Osteoblast (primary cell): ENCODE measurements around the gene CNTN5. TPM values are rescaled to one million over a fixed set of nuclear protein-coding genes. Genes with fewer than 3 reads are reported as not detected.

ENCODE experiments used
- DNase-seq: peaks from one replicate; pipeline ENCODE4 v3.0.0; 2011; ENCODE audit warnings: low spot score, mixed read lengths; ENCODE audit not compliant: insufficient read length; ENCODE audit errors: missing footprints
- H2AFZ ChIP-seq: 2 replicates; pipeline ENCODE4 v1.6.0; 2011; ENCODE audit warnings: mild to moderate bottlenecking, low read length
- H3K27ac ChIP-seq: 2 replicates; pipeline ENCODE4 v1.5.1; 2011; ENCODE audit warnings: mild to moderate bottlenecking, low read depth, low read length, moderate library complexity
- H3K27me3 ChIP-seq: 2 replicates; pipeline ENCODE4 v1.6.0; 2012; ENCODE audit warnings: mild to moderate bottlenecking, control low read depth, inconsistent platforms, low read length, moderate library complexity; ENCODE audit not compliant: insufficient read depth
- H3K36me3 ChIP-seq: 2 replicates; pipeline ENCODE4 v1.5.1; 2011; ENCODE audit warnings: mild to moderate bottlenecking, low read length, control low read depth, moderate library complexity; ENCODE audit not compliant: insufficient read depth
- H3K4me1 ChIP-seq: 2 replicates; pipeline ENCODE4 v1.5.1; 2011; ENCODE audit warnings: mild to moderate bottlenecking, low read length, control low read depth, moderate library complexity; ENCODE audit not compliant: insufficient read depth
- H3K4me2 ChIP-seq: 2 replicates; pipeline ENCODE4 v1.6.0; 2011; ENCODE audit warnings: mild to moderate bottlenecking, low read length; ENCODE audit not compliant: insufficient read depth
- H3K4me3 ChIP-seq: fragments of 200-600 bp; sonication (generic); 3 replicates; pipeline ENCODE4 v1.5.1; 2012; ENCODE audit warnings: mild to moderate bottlenecking, low read length, inconsistent platforms; ENCODE audit not compliant: insufficient read depth
- H3K79me2 ChIP-seq: 2 replicates; pipeline ENCODE4 v1.6.0; 2012; ENCODE audit warnings: mild to moderate bottlenecking, low read length, control low read depth, inconsistent platforms; ENCODE audit not compliant: insufficient read depth
- H3K9me3 ChIP-seq: 2 replicates; pipeline ENCODE4 v1.5.1; 2011; ENCODE audit warnings: low read depth, low read length, control low read depth
- H4K20me1 ChIP-seq: 2 replicates; pipeline ENCODE4 v1.6.0; 2012; ENCODE audit warnings: mild to moderate bottlenecking, low read length, control low read depth; ENCODE audit not compliant: insufficient read depth
- total RNA-seq: library from RNA; depleted of rRNA; stranded (reverse); fragments of >200 nt; gene quantifications from 2 replicates; pipeline ENCODE4 v1.2.3, GENCODE V29; 2012
- TF ChIP-seq, protein P1 (sequence below): IDR thresholded peaks from 2 replicates; pipeline ENCODE4 v1.5.1; 2011; ENCODE audit warnings: mild to moderate bottlenecking, low read depth, low read length, moderate library complexity; ENCODE audit errors: extremely low read depth

The CNTN5 gene
- total RNA-seq, 1 donor: not detected

DNA sequence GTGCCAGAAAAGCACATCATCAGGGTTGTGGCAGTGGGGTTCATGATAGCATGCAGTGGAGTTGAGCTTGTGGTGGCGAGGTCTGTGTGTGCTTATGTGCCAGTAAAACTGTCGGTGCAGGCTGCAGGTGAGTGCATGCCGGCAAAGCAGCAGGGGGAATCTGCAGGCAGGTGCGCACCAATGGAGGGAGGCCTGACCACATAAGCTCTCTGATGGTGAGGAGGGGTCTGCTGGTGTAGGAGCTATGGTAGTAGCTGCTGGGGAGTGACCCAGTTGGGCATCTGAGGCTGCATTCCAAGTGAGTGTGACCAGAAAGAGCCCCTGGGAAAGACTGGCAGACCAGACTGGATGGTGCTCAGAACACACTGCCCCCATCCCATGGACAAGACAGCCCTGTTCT lies 121.5 kb downstream of the CNTN5 start:
- Histone ChIP-seq H3K4me2 (no peak overlapping the region), H4K20me1 (no peaks in the 10 kb centered on the region), H3K9me3 (no peaks in the 10 kb centered on the region), H3K27ac (no peak overlapping the region), H3K4me3 (no peak overlapping the region), H3K36me3 (no peaks in the 10 kb centered on the region), H3K4me1 (no peaks in the 10 kb centered on the region), H3K79me2 (no peaks in the 10 kb centered on the region), H2AFZ (no peak overlapping the region), H3K27me3 (no peaks in the 10 kb centered on the region)
- TF ChIP-seq, protein P1, sequence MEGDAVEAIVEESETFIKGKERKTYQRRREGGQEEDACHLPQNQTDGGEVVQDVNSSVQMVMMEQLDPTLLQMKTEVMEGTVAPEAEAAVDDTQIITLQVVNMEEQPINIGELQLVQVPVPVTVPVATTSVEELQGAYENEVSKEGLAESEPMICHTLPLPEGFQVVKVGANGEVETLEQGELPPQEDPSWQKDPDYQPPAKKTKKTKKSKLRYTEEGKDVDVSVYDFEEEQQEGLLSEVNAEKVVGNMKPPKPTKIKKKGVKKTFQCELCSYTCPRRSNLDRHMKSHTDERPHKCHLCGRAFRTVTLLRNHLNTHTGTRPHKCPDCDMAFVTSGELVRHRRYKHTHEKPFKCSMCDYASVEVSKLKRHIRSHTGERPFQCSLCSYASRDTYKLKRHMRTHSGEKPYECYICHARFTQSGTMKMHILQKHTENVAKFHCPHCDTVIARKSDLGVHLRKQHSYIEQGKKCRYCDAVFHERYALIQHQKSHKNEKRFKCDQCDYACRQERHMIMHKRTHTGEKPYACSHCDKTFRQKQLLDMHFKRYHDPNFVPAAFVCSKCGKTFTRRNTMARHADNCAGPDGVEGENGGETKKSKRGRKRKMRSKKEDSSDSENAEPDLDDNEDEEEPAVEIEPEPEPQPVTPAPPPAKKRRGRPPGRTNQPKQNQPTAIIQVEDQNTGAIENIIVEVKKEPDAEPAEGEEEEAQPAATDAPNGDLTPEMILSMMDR: no peak
- no peak for DNase-seq

DNA sequence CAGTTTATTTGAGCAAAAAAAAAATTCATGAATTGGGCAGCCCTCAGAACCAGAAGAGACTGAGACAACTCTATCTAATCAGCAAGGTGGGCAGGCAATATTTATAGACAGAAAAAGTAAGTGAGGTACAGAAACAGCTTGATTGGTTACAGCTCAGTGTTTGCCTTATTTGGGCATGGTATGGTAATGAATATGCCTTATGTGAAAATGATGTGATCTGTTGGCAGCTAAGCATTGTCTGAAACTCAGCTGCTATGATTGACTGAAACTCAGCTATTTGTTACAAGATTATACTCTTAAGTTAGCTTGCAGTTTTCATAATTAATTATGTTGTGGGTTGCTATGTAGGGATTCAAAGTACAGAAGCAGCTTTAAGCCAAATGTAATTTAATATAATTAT lies 127.6 kb downstream of the CNTN5 start:
- TF ChIP-seq, protein P1: no peak

DNA sequence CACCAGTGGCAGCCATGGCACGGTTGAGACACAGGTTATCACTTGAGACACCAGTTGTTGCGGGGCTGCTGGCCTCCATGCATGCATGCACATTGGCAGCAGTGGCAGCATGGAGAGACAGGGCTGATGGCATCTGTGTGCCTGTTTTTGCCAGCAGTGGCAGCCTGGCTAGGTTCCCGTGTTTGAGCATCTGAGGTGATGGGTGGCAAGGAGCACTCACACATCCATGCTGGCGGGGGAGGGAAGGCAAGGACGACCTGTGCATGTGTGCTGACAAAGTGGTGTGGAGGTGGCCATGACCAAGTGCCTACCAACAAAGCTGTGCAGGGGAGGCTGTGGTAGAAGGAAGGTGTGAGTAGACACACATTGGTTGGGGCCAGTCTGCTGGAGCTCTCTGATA lies 133.5 kb downstream of the CNTN5 start:
- H3K9me3 ChIP-seq: no peaks in the 10 kb centered on the region
- H3K4me3 ChIP-seq: no peak overlapping the region
- H3K4me1 ChIP-seq: no peaks in the 10 kb centered on the region
- H4K20me1 ChIP-seq: no peaks in the 10 kb centered on the region
- H3K4me2 ChIP-seq: no peak overlapping the region
- DNase-seq: no peak
- no peak overlapping the region for H2AFZ ChIP-seq
- H3K79me2 ChIP-seq: no peaks in the 10 kb centered on the region
- TF ChIP-seq, protein P1: no peak
- H3K27me3 ChIP-seq: no peaks in the 10 kb centered on the region
- H3K36me3 ChIP-seq: no peaks in the 10 kb centered on the region
- no peak overlapping the region for H3K27ac ChIP-seq

More for the DNA sequence above, 127.6 kb downstream of the CNTN5 start:
- no peak for DNase-seq
- Histone ChIP-seq H3K79me2 (no peaks in the 10 kb centered on the region), H2AFZ (no peak overlapping the region), H4K20me1 (no peaks in the 10 kb centered on the region), H3K9me3 (no peaks in the 10 kb centered on the region), H3K36me3 (no peaks in the 10 kb centered on the region), H3K27ac (no peak overlapping the region), H3K27me3 (no peaks in the 10 kb centered on the region), H3K4me3 (no peak overlapping the region), H3K4me1 (no peaks in the 10 kb centered on the region), H3K4me2 (no peak overlapping the region)

DNA sequence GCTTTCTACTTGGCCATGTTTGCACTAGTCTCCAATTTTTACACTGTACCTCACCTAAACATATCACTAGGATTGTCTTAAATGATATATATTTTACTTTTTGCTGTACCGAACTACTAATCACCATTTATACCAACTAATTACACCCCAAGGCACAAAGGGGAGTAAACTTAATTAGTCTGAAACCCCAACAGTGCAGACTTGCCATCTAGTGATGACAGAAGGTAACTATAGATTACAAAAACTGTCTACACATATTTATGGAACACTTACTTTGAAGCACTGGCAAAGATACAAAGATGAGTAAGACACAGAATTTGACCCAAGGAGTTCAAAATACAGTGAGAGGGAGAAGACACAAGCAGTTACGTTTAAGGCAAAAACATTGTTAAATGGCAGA lies 139.7 kb downstream of the CNTN5 start:
- Histone ChIP-seq H3K9me3 (no peaks in the 10 kb centered on the region), H3K36me3 (no peaks in the 10 kb centered on the region), H3K27ac (no peak overlapping the region), H2AFZ (no peak overlapping the region), H3K79me2 (no peaks in the 10 kb centered on the region), H3K4me1 (no peaks in the 10 kb centered on the region), H3K4me3 (no peak overlapping the region), H4K20me1 (no peaks in the 10 kb centered on the region), H3K4me2 (no peak overlapping the region), H3K27me3 (no peaks in the 10 kb centered on the region)
- TF ChIP-seq, protein P1: no peak
- no peak for DNase-seq
